Hepatocyte (in vitro differentiated cells): ENCODE results near the gene DTNBP1.

Experiments used
- CTCF ChIP-seq: fragments of 200-600 bp; sonication (generic); IDR thresholded peaks from 2 replicates; pipeline ENCODE4 v1.5.1; 2016; ENCODE audit warnings: antibody characterized with exemption, mild to moderate bottlenecking; ENCODE audit not compliant: poor library complexity
- EZH2 ChIP-seq: fragments of 200-600 bp; sonication (generic); IDR thresholded peaks from 2 replicates; pipeline ENCODE4 v1.6.1; 2016; ENCODE audit warnings: antibody characterized with exemption, mild to moderate bottlenecking, borderline replicate concordance
- EZH2phosphoT487 ChIP-seq: fragments of 200-600 bp; sonication (generic); IDR thresholded peaks from one replicate; pipeline ENCODE4 v1.6.1; 2018; ENCODE audit warnings: antibody characterized with exemption, mild to moderate bottlenecking, low read depth, moderate library complexity; ENCODE audit not compliant: unreplicated experiment, severe bottlenecking

GRCh38 chr6:15493437-15494168, 169.2 kb downstream of the DTNBP1 start:
- TF ChIP-seq EZH2 (no peak), CTCF (no peak), EZH2phosphoT487 (no peak)
